ENCODE measurements around the gene TSR3.

The TSR3 gene

GRCh38 chr16:1306334-1306733 is 45.3 kb downstream of the TSR3 start:
- DNase-seq: no peak

GRCh38 chr16:1305823-1306222 is 45.9 kb downstream of the TSR3 start:
- DNase-seq: no peak

GRCh38 chr16:1301562-1301961 is 50.1 kb downstream of the TSR3 start:
- DNase-seq: no peak

GRCh38 chr16:1300664-1301476 is 50.8 kb downstream of the TSR3 start:
- peak; percentile 83 for DNase-seq

- DNase-seq: no peak
These were observed 51.8 kb downstream of the TSR3 start for GRCh38 chr16:1299868-1300203.

All from retina (tissue), 1 donor.